RPMI8226 (cell line): ENCODE measurements around the gene PMM1.
"Not testable (repeated sequence)": the region's sequence is repeated elsewhere in the genome, so short reads cannot be mapped to it uniquely, and the experiment has no call there.

ENCODE experiments used
- DNase-seq: peaks from one replicate; pipeline ENCODE4 v3.0.0-alpha.2; 2015

PMM1 gene

GRCh38 chr22:41562461-41562860 is 27.2 kb downstream of the PMM1 start:
- no peak for DNase-seq

GRCh38 chr22:41561788-41562187 is 27.9 kb downstream of the PMM1 start:
- DNase-seq = no peak

GRCh38 chr22:41561335-41561734 is 28.3 kb downstream of the PMM1 start:
- DNase-seq = no peak

- no peak for DNase-seq
Observed at GRCh38 chr22:41560095-41560471, 29.6 kb downstream of the PMM1 start.

GRCh38 chr22:41558241-41558630 is 31.4 kb downstream of the PMM1 start:
- not testable (repeated sequence) for DNase-seq

GRCh38 chr22:41557401-41558240 is 32.0 kb downstream of the PMM1 start:
- peak; percentile 71 for DNase-seq

- no peak for DNase-seq
Observed at GRCh38 chr22:41556561-41556960, 33.1 kb downstream of the PMM1 start.

GRCh38 chr22:41555325-41555982 is 34.2 kb downstream of the PMM1 start:
- DNase-seq = peak; percentile 29

GRCh38 chr22:41551877-41552582 is 37.6 kb downstream of the PMM1 start:
- DNase-seq = no peak

- no peak for DNase-seq
Observed at GRCh38 chr22:41550952-41551491, 38.6 kb downstream of the PMM1 start.

GRCh38 chr22:41548830-41549211 is 40.8 kb downstream of the PMM1 start:
- DNase-seq = no peak

- no peak for DNase-seq
Observed at GRCh38 chr22:41544671-41545476, 44.8 kb downstream of the PMM1 start.

- DNase-seq = peak; percentile 99
Observed at GRCh38 chr22:41543854-41544670, 45.6 kb downstream of the PMM1 start, which contains the start of gene POLR3H. Gene POLR3H, minus strand, starts transcription at chr22:41544470. Its CDS starts 369 bp downstream, at chr22:41544101.

GRCh38 chr22:41542224-41542623 is 47.4 kb downstream of the PMM1 start:
- no peak for DNase-seq

GRCh38 chr22:41541484-41541883 is 48.2 kb downstream of the PMM1 start:
- DNase-seq = no peak

- DNase-seq = no peak
Observed at GRCh38 chr22:41540365-41540764, 49.3 kb downstream of the PMM1 start.

GRCh38 chr22:41540006-41540315 is 49.7 kb downstream of the PMM1 start:
- DNase-seq = no peak

GRCh38 chr22:41539146-41540005 is 50.3 kb downstream of the PMM1 start:
- no peak for DNase-seq

GRCh38 chr22:41538583-41538982 is 51.1 kb downstream of the PMM1 start:
- no peak for DNase-seq

GRCh38 chr22:41537203-41537602 is 52.4 kb downstream of the PMM1 start:
- no peak for DNase-seq

- DNase-seq = no peak
Observed at GRCh38 chr22:41535244-41535643, 54.4 kb downstream of the PMM1 start.
